Gastrocnemius medialis (tissue), 4 donors: Measurements from ENCODE around the gene RFXANK.

Source experiments
- CTCF ChIP-seq, 5 experiments: fragments of 450-650 bp in 3 of 5; fragments of 200-600 bp in 2 of 5; sonication (generic) in 2 of 5; IDR thresholded peaks in 4 of 5; conservative IDR thresholded peaks in 1 of 5; 1 replicate in 4 of 5; 2 replicates in 1 of 5; pipeline ENCODE4 v1.5.1; 2016 to 2019; ENCODE audit warnings: antibody characterized with exemption in 5 of 5, mild to moderate bottlenecking in 3 of 5, moderate library complexity in 3 of 5
- POLR2A ChIP-seq, 2 donors: fragments of 450-650 bp; IDR thresholded peaks; one replicate each; pipeline ENCODE4 v1.6.1; 2017; ENCODE audit warnings: antibody characterized with exemption in 2 of 2, mild to moderate bottlenecking in 2 of 2, moderate library complexity in 2 of 2

GRCh38 chr19:19201697-19202630, 9.9 kb downstream of the RFXANK start:
- TF ChIP-seq CTCF (IDR thresholded peaks at IDR 0.05 in 4 of 5, conservative IDR thresholded peaks at IDR 0.05 in 1 of 5) (no peak), POLR2A (IDR thresholded peaks at IDR 0.05) (no peak)
